Thoracic aorta (tissue), 2 donors: Measurements from ENCODE around the gene TAF7L. TPM values are rescaled to one million over a fixed set of nuclear protein-coding genes. Genes with fewer than 3 reads are reported as not detected.

Experiments
- ATAC-seq: fragments of 150-250 bp; one replicate; pipeline ENCODE4 v1.8.0; 2017; ENCODE audit warnings: low read depth; ENCODE audit not compliant: insufficient number of reproducible peaks, low FRiP score
- DNase-seq: peaks from one replicate; pipeline ENCODE4 v3.0.0-alpha.2; 2020; ENCODE audit warnings: low spot score
- H3K27ac ChIP-seq, 2 donors: fragments of 200-600 bp; sonication (generic); 1 replicate in 1 of 2; 2 replicates in 1 of 2; pipeline ENCODE4 v1.5.1; 2016; ENCODE audit warnings: mild to moderate bottlenecking in 2 of 2, moderate library complexity in 2 of 2
- H3K27me3 ChIP-seq: fragments of 200-600 bp; sonication (generic); replicated peaks from 2 replicates; pipeline ENCODE4 v1.6.0; 2016; ENCODE audit warnings: mild to moderate bottlenecking; ENCODE audit not compliant: insufficient read depth
- H3K36me3 ChIP-seq: fragments of 200-600 bp; sonication (generic); one replicate; pipeline ENCODE4 v1.5.1; 2016
- H3K4me1 ChIP-seq, 2 donors: fragments of 200-600 bp; sonication (generic); 1 replicate in 1 of 2; 2 replicates in 1 of 2; pipeline versions ENCODE4 v1.5.1 to v1.6.0; 2016; ENCODE audit warnings: low read depth in 2 of 2, mild to moderate bottlenecking in 1 of 2; ENCODE audit not compliant: control insufficient read depth in 1 of 2
- H3K4me3 ChIP-seq: fragments of 200-600 bp; sonication (generic); 2 replicates; pipeline ENCODE4 v1.5.1; 2016; ENCODE audit warnings: mild to moderate bottlenecking
- H3K9me3 ChIP-seq: fragments of 200-600 bp; sonication (generic); 2 replicates; pipeline ENCODE4 v1.5.1; 2016
- total RNA-seq, 2 donors: library from RNA; depleted of rRNA; stranded (reverse); fragments of >200 nt; gene quantifications; one replicate each; pipeline versions ENCODE4 v1.1.0 to v1.2.3, GENCODE V29; 2016
- TF ChIP-seq, protein P1 (sequence below): fragments of 200-600 bp; sonication (generic); IDR thresholded peaks from one replicate; pipeline ENCODE4 v1.5.1; 2019; ENCODE audit warnings: antibody characterized with exemption

The TAF7L gene
- total RNA-seq, 2 donors from 2014 or later: not detected

DNA sequence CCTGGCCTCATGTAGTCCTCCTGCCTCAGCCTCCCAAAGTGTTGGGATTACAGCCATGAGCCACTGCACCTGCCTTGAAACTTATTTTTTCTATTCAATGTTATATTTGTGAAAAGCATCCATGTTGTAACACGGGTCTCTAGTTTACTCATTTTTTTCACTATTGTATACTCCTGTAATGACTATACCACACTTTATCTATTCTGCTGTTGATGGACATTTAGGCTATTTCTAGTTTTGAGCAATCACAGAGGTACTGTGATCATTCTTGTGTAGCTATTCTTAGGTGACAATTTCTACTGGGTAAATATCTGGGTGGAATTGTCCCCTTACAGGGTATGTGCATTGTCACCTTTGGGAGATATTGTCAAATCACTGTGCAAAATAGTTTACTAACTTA lies 67.9 kb downstream of the TAF7L start:
- H3K9me3 ChIP-seq: no peaks in the 10 kb centered on the region
- ATAC-seq (no peak), DNase-seq (no peak)
- no peak overlapping the region for H3K4me3 ChIP-seq
- H3K4me1 ChIP-seq: no peaks in the 10 kb centered on the region
- no peaks in the 10 kb centered on the region for H3K36me3 ChIP-seq
- TF ChIP-seq, protein P1, sequence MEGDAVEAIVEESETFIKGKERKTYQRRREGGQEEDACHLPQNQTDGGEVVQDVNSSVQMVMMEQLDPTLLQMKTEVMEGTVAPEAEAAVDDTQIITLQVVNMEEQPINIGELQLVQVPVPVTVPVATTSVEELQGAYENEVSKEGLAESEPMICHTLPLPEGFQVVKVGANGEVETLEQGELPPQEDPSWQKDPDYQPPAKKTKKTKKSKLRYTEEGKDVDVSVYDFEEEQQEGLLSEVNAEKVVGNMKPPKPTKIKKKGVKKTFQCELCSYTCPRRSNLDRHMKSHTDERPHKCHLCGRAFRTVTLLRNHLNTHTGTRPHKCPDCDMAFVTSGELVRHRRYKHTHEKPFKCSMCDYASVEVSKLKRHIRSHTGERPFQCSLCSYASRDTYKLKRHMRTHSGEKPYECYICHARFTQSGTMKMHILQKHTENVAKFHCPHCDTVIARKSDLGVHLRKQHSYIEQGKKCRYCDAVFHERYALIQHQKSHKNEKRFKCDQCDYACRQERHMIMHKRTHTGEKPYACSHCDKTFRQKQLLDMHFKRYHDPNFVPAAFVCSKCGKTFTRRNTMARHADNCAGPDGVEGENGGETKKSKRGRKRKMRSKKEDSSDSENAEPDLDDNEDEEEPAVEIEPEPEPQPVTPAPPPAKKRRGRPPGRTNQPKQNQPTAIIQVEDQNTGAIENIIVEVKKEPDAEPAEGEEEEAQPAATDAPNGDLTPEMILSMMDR: no peak
- H3K27me3 ChIP-seq: no peaks in the 10 kb centered on the region
- no peak overlapping the region for H3K27ac ChIP-seq

DNA sequence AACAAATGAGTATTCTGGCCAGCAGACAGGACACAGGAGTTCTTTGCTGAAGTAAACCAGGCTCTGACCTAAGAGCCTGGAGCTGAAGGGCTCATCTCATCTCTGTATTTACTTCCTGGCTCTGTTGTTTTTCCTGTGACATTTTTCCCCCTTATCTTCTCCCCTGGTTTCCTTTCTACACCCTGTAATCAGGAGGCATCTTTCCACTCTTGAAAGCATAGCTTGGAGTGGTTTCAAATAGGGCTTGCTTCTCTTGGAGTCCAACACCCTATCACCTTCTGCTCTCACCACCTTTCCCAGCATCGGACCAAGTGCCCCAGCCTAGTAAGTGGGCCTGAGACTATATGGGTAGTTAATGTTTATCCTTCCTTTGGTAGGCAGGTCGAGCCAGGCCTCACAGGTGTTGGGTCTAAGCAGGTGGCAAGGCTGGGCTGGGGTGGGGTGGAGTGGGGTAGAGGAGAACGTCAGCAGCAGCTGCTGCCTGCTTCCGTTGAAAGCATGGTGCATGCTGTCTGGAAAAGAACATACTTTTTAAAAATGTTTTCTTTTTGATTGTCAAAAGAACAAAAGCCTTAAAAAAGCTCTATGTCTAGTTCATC lies 70.4 kb downstream of the TAF7L start:
- H3K4me3 ChIP-seq: no peak overlapping the region
- no peaks in the 10 kb centered on the region for H3K27me3 ChIP-seq
- ATAC-seq (no peak), DNase-seq (no peak)
- no peak overlapping the region for H3K27ac ChIP-seq
- H3K36me3 ChIP-seq: no peaks in the 10 kb centered on the region
- no peaks in the 10 kb centered on the region for H3K9me3 ChIP-seq
- H3K4me1 ChIP-seq: no peaks in the 10 kb centered on the region
- TF ChIP-seq, protein P1: no peak

DNA sequence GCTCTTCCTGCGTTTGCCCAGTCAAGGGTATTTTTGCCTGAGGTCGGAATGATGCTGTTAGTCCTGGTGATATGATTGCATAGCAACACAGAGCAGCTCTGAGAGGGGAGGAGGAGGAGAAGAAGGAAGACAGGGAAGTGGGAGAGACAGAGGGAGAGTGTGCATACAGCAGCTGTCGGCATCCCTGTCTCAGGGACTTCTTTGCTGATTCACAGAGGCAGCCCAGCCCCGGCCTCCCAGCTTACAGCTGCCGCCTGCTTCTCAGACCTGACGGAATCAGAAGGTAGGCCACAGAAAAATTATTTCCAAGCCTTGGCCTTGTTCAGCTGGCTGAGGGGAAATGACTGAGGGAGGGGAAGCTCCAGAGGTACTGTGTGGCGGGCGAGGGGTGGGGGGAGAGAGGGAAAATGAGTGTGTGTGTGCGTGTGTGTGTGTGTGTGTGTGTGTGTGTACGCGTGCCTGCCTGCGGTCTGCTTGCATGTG lies 71.2 kb downstream of the TAF7L start:
- Histone ChIP-seq H3K4me1 (no peaks in the 10 kb centered on the region), H3K9me3 (no peaks in the 10 kb centered on the region), H3K27ac (no peak overlapping the region), H3K36me3 (no peaks in the 10 kb centered on the region), H3K4me3 (no peak overlapping the region), H3K27me3 (no peaks in the 10 kb centered on the region)
- no peak for ATAC-seq
- DNase-seq: no peak
- TF ChIP-seq, protein P1: no peak

DNA sequence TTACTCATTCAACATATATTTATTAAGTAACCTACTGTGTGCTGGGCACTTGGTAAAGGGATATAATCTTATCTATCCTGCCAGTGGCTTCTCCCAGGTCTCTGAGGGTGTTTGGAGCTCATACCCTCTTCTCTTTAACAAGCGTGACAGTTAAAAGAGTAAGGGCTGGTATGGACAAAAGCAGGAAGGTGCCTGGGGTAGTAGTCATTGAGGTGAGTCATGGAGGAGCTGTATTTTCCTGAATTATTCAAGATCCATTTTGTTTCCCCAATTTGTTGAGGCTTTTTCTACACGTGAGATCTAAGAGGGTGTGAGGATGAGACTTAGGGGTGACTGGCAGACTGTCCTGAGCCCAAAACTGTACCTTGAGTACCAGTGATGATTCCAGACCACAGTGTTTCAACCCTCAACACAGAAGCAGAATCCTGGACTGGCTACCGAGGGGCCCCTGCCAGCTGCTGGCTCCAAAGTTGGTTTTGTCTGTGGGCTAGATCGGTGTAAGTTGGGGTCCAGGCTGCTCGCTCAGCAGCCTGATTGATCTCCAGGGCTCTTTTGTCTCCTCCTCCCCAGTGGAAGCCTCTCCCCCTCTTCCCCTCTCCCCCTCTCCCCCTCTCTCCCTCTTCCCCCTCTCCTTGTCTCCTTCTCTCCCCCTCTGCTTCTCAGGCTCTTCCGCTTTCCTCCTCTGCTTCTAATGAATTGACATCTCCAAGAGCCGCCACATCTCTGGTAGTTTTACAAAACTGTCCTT lies 71.8 kb downstream of the TAF7L start, which contains the start of gene DRP2:
Gene DRP2, plus strand, starts transcription at position 671 of the 748 bp plus-strand sequence. CDS start 11,862 bp downstream, outside the sequence.
- Histone ChIP-seq H3K4me3 (no peak within 1 kb of the TSS), H3K27ac (no peak within 1 kb of the TSS), H3K9me3 (no peaks in the 10 kb centered on the region), H3K27me3 (no peaks in the 10 kb centered on the region), H3K36me3 (no peaks in the 10 kb centered on the region), H3K4me1 (no peaks in the 10 kb centered on the region)
- DNase-seq (no peak), ATAC-seq (no peak)
- TF ChIP-seq, protein P1: no peak

Other genes with a start within 250 kb of the TAF7L start
- gene TRMT2B, start 239.2 kb downstream of the TAF7L start, total RNA-seq: 10 to 100 TPM; 16.1 to 20.5 TPM
- gene TMEM35A, start 212.5 kb downstream of the TAF7L start, total RNA-seq: 1 to 10 TPM in 1 of 2 donors, under 1 TPM in 1; 0.68 to 7.7 TPM
- 1 to 10 TPM; 2.2 to 2.4 TPM for gene CENPI, start 193.1 kb downstream of the TAF7L start, total RNA-seq
- under 1 TPM; 0.14 to 0.99 TPM for gene DRP2, start 71.5 kb downstream of the TAF7L start, total RNA-seq
- 10 to 100 TPM in 1 of 2 donors, 1 to 10 TPM in 1; 1.2 to 17.1 TPM for gene TIMM8A, start 57.4 kb upstream of the TAF7L start, total RNA-seq
- 1 to 10 TPM; 7.7 to 9.5 TPM for gene BTK, start 94.9 kb upstream of the TAF7L start, total RNA-seq
- gene RPL36A, start 99.7 kb upstream of the TAF7L start, total RNA-seq: 1,000 to 10,000 TPM in 1 of 2 donors, 100 to 1,000 TPM in 1; 353 to 1,578 TPM
- gene GLA, start 116.6 kb upstream of the TAF7L start, total RNA-seq: 10 to 100 TPM; 17.6 to 23.2 TPM
- gene HNRNPH2, start 116.9 kb upstream of the TAF7L start, total RNA-seq: 10 to 100 TPM; 24.9 to 45.6 TPM
- 10 to 100 TPM; 13.4 to 19.3 TPM for gene ARMCX4, start 194.1 kb upstream of the TAF7L start, total RNA-seq